ENCODE data around the gene CPA1. TPM values are rescaled to one million over a fixed set of nuclear protein-coding genes. Genes with fewer than 3 reads are reported as not detected.

Gene CPA1
- total and polyA plus RNA-seq, 4 donors = 0.31 to 12.5 (median 0.73) TPM

GRCh38 chr7:130419658-130420057 lies 39.4 kb downstream of the CPA1 start:
- H3K36me3 ChIP-seq (ENCODE audit: control insufficient read depth in 4 of 4, insufficient read depth in 4 of 4, low read length in 4 of 4) = no peaks in the 10 kb centered on the region
- DNase-seq = no peak
- peaks cover 0 to 33% (median 10%) of the 10 kb centered on the region in 5 donors for H3K4me1 ChIP-seq (ENCODE audit: control insufficient read depth in 5 of 5, insufficient read depth in 5 of 5, low read length in 5 of 5)
- ATAC-seq (ENCODE audit: insufficient read depth, low FRiP score) = no peak
- 45 to 65% methylated on average over 5 of the region's 5 CpGs for WGBS, 2 donors
- no peak overlapping the region for H3K4me3 ChIP-seq
- no peaks in the 10 kb centered on the region for H3K27me3 ChIP-seq (ENCODE audit: control insufficient read depth in 3 of 3, insufficient read depth in 3 of 3, low read length in 2 of 3)
- H3K9ac ChIP-seq (ENCODE audit: insufficient read depth in 1 of 2, low read length in 2 of 2) = no peak overlapping the region
- no peak for TF ChIP-seq CTCF (IDR thresholded peaks at IDR 0.05; ENCODE audit: control extremely low read depth, extremely low read depth)
- no peaks in the 10 kb centered on the region for H3K9me3 ChIP-seq (ENCODE audit: control insufficient read depth in 4 of 4, insufficient read depth in 3 of 4, low read length in 3 of 4)
- H3K27ac ChIP-seq (ENCODE audit: low read depth in 1 of 2, low read length in 1 of 2) = no peak overlapping the region

GRCh38 chr7:130420943-130421578 lies 40.8 kb downstream of the CPA1 start:
- Histone ChIP-seq H3K36me3 (ENCODE audit: control insufficient read depth in 4 of 4, insufficient read depth in 4 of 4, low read length in 4 of 4) (no peaks in the 10 kb centered on the region), H3K27ac (ENCODE audit: low read depth in 1 of 2, low read length in 1 of 2) (no peak overlapping the region), H3K27me3 (ENCODE audit: control insufficient read depth in 3 of 3, insufficient read depth in 3 of 3, low read length in 2 of 3) (no peaks in the 10 kb centered on the region), H3K9me3 (ENCODE audit: control insufficient read depth in 4 of 4, insufficient read depth in 3 of 4, low read length in 3 of 4) (no peaks in the 10 kb centered on the region), H3K4me3 (no peak overlapping the region), H3K4me1 (ENCODE audit: control insufficient read depth in 5 of 5, insufficient read depth in 5 of 5, low read length in 5 of 5) (peaks cover 0 to 33% (median 10%) of the 10 kb centered on the region in 5 donors), H3K9ac (ENCODE audit: insufficient read depth in 1 of 2, low read length in 2 of 2) (peak overlapping the region in 1 of 2 donors; percentile 8)
- WGBS, 2 donors = 80 to 86% methylated on average over 4 of the region's 4 CpGs
- DNase-seq (no peak), ATAC-seq (ENCODE audit: insufficient read depth, low FRiP score) (no peak)
- no peak for TF ChIP-seq CTCF (IDR thresholded peaks at IDR 0.05; ENCODE audit: control extremely low read depth, extremely low read depth)

- peak in 1 of 3 donors; percentile 49 for DNase-seq
- 44 to 47% methylated on average over 2 of the region's 2 CpGs for WGBS, 2 donors
- no peak overlapping the region for H3K4me3 ChIP-seq
- no peaks in the 10 kb centered on the region for H3K36me3 ChIP-seq (ENCODE audit: control insufficient read depth in 4 of 4, insufficient read depth in 4 of 4, low read length in 4 of 4)
- peaks cover 0 to 33% (median 10%) of the 10 kb centered on the region in 5 donors for H3K4me1 ChIP-seq (ENCODE audit: control insufficient read depth in 5 of 5, insufficient read depth in 5 of 5, low read length in 5 of 5)
- no peak for ATAC-seq (ENCODE audit: insufficient read depth, low FRiP score)
- no peak overlapping the region for H3K27ac ChIP-seq (ENCODE audit: low read depth in 1 of 2, low read length in 1 of 2)
- H3K9ac ChIP-seq (ENCODE audit: insufficient read depth in 1 of 2, low read length in 2 of 2) = peak overlapping the region in 1 of 2 donors; percentile 8
- no peak for TF ChIP-seq CTCF (IDR thresholded peaks at IDR 0.05; ENCODE audit: control extremely low read depth, extremely low read depth)
- H3K9me3 ChIP-seq (ENCODE audit: control insufficient read depth in 4 of 4, insufficient read depth in 3 of 4, low read length in 3 of 4) = no peaks in the 10 kb centered on the region
- no peaks in the 10 kb centered on the region for H3K27me3 ChIP-seq (ENCODE audit: control insufficient read depth in 3 of 3, insufficient read depth in 3 of 3, low read length in 2 of 3)
These were observed 41.4 kb downstream of the CPA1 start for GRCh38 chr7:130421684-130422083.
